ENCODE measurements around the gene SIPA1L3.

DNA sequence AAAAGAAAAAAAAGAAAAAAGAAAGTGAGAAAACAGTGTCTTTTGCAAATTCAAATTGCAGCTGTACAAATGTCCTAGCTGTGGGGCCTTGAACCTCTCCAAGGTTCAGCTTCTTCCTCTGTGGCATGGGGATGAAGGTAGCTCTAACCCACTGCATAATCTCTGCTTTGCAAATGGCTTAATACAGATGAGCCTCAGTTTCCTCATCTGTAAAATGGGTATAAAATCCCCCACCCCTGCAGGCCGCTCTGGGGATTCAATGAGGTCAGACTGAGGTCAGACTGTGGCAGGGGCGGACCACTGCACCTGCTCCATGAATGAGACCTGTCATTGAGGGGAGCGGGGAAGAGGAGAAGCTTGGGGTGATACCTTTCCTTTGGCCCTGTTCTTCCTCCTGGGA lies 311.2 kb downstream of the SIPA1L3 start:
- TF ChIP-seq SUZ12 (IDR thresholded peaks at IDR 0.05; ENCODE audit: low read depth, low read length) (no peak), PRPF4 (IDR thresholded peaks at IDR 0.05; ENCODE audit: low read depth, low read length, poor library complexity, severe bottlenecking) (no peak), FLYWCH1 (CRISPR knock-in tag; IDR thresholded peaks at IDR 0.05) (no peak), ZNF530 (CRISPR knock-in tag; IDR thresholded peaks at IDR 0.05; ENCODE audit: low read depth) (no peak), SMARCE1 (IDR thresholded peaks at IDR 0.05; ENCODE audit: borderline replicate concordance) (no peak), IRF9 (CRISPR knock-in tag; IDR thresholded peaks at IDR 0.05; ENCODE audit: borderline replicate concordance) (no peak), ZNF7 (CRISPR knock-in tag; IDR thresholded peaks at IDR 0.05) (no peak), POLR2AphosphoS5 (IDR thresholded peaks at IDR 0.05; ENCODE audit: low read depth, low read length) (no peak), PBX3 (CRISPR knock-in tag; IDR thresholded peaks at IDR 0.05; ENCODE audit: borderline replicate concordance) (no peak), FIP1L1 (IDR thresholded peaks at IDR 0.05; ENCODE audit: borderline replicate concordance, insufficient read depth, low read depth, low read length) (no peak), SIN3A (IDR thresholded peaks at IDR 0.05; ENCODE audit: borderline replicate concordance, low read depth, low read length) (no peak), JUN (CRISPR knock-in tag; IDR thresholded peaks at IDR 0.05) (no peak)
- TF ChIP-seq, protein P1, sequence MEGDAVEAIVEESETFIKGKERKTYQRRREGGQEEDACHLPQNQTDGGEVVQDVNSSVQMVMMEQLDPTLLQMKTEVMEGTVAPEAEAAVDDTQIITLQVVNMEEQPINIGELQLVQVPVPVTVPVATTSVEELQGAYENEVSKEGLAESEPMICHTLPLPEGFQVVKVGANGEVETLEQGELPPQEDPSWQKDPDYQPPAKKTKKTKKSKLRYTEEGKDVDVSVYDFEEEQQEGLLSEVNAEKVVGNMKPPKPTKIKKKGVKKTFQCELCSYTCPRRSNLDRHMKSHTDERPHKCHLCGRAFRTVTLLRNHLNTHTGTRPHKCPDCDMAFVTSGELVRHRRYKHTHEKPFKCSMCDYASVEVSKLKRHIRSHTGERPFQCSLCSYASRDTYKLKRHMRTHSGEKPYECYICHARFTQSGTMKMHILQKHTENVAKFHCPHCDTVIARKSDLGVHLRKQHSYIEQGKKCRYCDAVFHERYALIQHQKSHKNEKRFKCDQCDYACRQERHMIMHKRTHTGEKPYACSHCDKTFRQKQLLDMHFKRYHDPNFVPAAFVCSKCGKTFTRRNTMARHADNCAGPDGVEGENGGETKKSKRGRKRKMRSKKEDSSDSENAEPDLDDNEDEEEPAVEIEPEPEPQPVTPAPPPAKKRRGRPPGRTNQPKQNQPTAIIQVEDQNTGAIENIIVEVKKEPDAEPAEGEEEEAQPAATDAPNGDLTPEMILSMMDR (CRISPR knock-in tag; IDR thresholded peaks at IDR 0.05): no peak
- TF ChIP-seq, protein P2, sequence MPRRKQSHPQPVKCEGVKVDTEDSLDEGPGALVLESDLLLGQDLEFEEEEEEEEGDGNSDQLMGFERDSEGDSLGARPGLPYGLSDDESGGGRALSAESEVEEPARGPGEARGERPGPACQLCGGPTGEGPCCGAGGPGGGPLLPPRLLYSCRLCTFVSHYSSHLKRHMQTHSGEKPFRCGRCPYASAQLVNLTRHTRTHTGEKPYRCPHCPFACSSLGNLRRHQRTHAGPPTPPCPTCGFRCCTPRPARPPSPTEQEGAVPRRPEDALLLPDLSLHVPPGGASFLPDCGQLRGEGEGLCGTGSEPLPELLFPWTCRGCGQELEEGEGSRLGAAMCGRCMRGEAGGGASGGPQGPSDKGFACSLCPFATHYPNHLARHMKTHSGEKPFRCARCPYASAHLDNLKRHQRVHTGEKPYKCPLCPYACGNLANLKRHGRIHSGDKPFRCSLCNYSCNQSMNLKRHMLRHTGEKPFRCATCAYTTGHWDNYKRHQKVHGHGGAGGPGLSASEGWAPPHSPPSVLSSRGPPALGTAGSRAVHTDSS (CRISPR knock-in tag; conservative IDR thresholded peaks at IDR 0.05): no peak
